Mesenchymal stem cell (in vitro differentiated cells and primary cell): Measurements from ENCODE around the gene INPP5A.

Source experiments
- DNase-seq: peaks from one replicate; pipeline ENCODE4 v3.0.0-alpha.2; 2013
- H2AFZ ChIP-seq: one replicate; pipeline ENCODE4 v1.6.1; 2013; ENCODE audit warnings: low read depth, mild to moderate bottlenecking, control low read depth, inconsistent platforms, low read length, moderate library complexity
- H2AK5ac ChIP-seq: 2 replicates; pipeline ENCODE4 v1.6.1; 2013; ENCODE audit warnings: low read length, moderate library complexity, mild to moderate bottlenecking, inconsistent platforms; ENCODE audit not compliant: severe bottlenecking
- H2BK120ac ChIP-seq: one replicate; pipeline ENCODE4 v1.6.1; 2013; ENCODE audit warnings: low read depth, mild to moderate bottlenecking, inconsistent platforms, low read length, moderate library complexity
- H2BK12ac ChIP-seq, 2 experiments: one replicate each; pipeline ENCODE4 v1.6.1; 2013; ENCODE audit warnings: inconsistent platforms in 2 of 2, low read length in 2 of 2, mild to moderate bottlenecking in 2 of 2, moderate library complexity in 2 of 2, control low read depth in 1 of 2
- H2BK15ac ChIP-seq: one replicate; pipeline ENCODE4 v1.6.1; 2013; ENCODE audit warnings: mild to moderate bottlenecking, low read depth, inconsistent platforms; ENCODE audit not compliant: poor library complexity, severe bottlenecking
- H2BK5ac ChIP-seq: 2 replicates; pipeline ENCODE4 v1.6.1; 2013; ENCODE audit warnings: low read depth, mild to moderate bottlenecking, low read length, control low read depth, inconsistent platforms; ENCODE audit not compliant: poor library complexity, severe bottlenecking
- H3K14ac ChIP-seq, 2 experiments: one replicate each; pipeline ENCODE4 v1.6.1; 2013; ENCODE audit warnings: inconsistent platforms in 2 of 2, low read length in 2 of 2, control low read depth in 1 of 2, mild to moderate bottlenecking in 1 of 2, moderate library complexity in 1 of 2
- H3K18ac ChIP-seq, 2 experiments: one replicate each; pipeline ENCODE4 v1.6.1; 2013; ENCODE audit warnings: inconsistent platforms in 2 of 2, low read length in 2 of 2, control low read depth in 1 of 2, low read depth in 1 of 2, mild to moderate bottlenecking in 1 of 2
- H3K23ac ChIP-seq, 2 experiments: one replicate each; pipeline ENCODE4 v1.6.1; 2013; ENCODE audit warnings: inconsistent platforms in 2 of 2, low read length in 2 of 2, mild to moderate bottlenecking in 2 of 2, moderate library complexity in 2 of 2, control low read depth in 1 of 2
- H3K27ac ChIP-seq: 2 replicates; pipeline ENCODE4 v1.5.1; 2013; ENCODE audit warnings: mild to moderate bottlenecking, moderate library complexity, low read length, control low read depth, inconsistent platforms; ENCODE audit not compliant: poor library complexity, severe bottlenecking
- H3K27me3 ChIP-seq, 2 experiments: 2 replicates each; pipeline versions ENCODE4 v1.6.1 to v1.7.0; 2013; ENCODE audit warnings: low read length in 2 of 2, mild to moderate bottlenecking in 2 of 2, moderate library complexity in 2 of 2, control low read depth in 1 of 2, inconsistent platforms in 1 of 2; ENCODE audit not compliant: control insufficient read depth in 1 of 2, insufficient read depth in 1 of 2
- H3K36me3 ChIP-seq, 2 experiments: 2 replicates each; pipeline versions ENCODE4 v1.6.1 to v1.7.0; 2013; ENCODE audit warnings: low read length in 2 of 2, control low read depth in 1 of 2, inconsistent platforms in 1 of 2, low read depth in 1 of 2, mild to moderate bottlenecking in 1 of 2; ENCODE audit not compliant: insufficient read depth in 2 of 2, control insufficient read depth in 1 of 2
- H3K4ac ChIP-seq, 2 experiments: one replicate each; pipeline ENCODE4 v1.6.1; 2013; ENCODE audit warnings: inconsistent platforms in 2 of 2, low read length in 2 of 2, mild to moderate bottlenecking in 2 of 2, moderate library complexity in 2 of 2, control low read depth in 1 of 2, low read depth in 1 of 2
- H3K4me1 ChIP-seq: 2 replicates; pipeline ENCODE4 v1.6.1; 2013; ENCODE audit warnings: low read depth, low read length, control low read depth; ENCODE audit not compliant: control insufficient read depth, insufficient read depth
- H3K4me2 ChIP-seq: 2 replicates; pipeline ENCODE4 v1.6.1; 2013; ENCODE audit warnings: low read length, mild to moderate bottlenecking, inconsistent platforms; ENCODE audit not compliant: poor library complexity, severe bottlenecking
- H3K4me3 ChIP-seq, 2 experiments: 2 replicates each; pipeline versions ENCODE4 v1.5.1 to v1.7.0; 2013; ENCODE audit warnings: low read length in 2 of 2, mild to moderate bottlenecking in 2 of 2, control low read depth in 1 of 2, low read depth in 1 of 2; ENCODE audit not compliant: insufficient read depth in 1 of 2
- H3K79me1 ChIP-seq: replicated peaks from 2 replicates; pipeline ENCODE4 v1.6.1; 2013; ENCODE audit warnings: mild to moderate bottlenecking, control low read depth, low read length, inconsistent platforms; ENCODE audit not compliant: poor library complexity, severe bottlenecking
- H3K9ac ChIP-seq: 2 replicates; pipeline ENCODE4 v1.7.0; 2013; ENCODE audit warnings: mild to moderate bottlenecking, low read length, moderate library complexity
- H3K9me3 ChIP-seq: 2 replicates; pipeline ENCODE4 v1.7.0; 2013; ENCODE audit warnings: mild to moderate bottlenecking, low read length; ENCODE audit not compliant: control insufficient read depth
- H4K8ac ChIP-seq: one replicate; pipeline ENCODE4 v1.6.1; 2013; ENCODE audit warnings: inconsistent platforms, mild to moderate bottlenecking, low read length, moderate library complexity
- H4K91ac ChIP-seq: one replicate; pipeline ENCODE4 v1.6.1; 2013; ENCODE audit warnings: mild to moderate bottlenecking, low read length, inconsistent platforms
- WGBS: methylation state at CpG from one replicate; pipeline ENCODE4 v1.1.7; 2013; ENCODE audit warnings: mixed read lengths; 5-methylcytosine and 5-hydroxymethylcytosine counted together

The INPP5A gene

DNA sequence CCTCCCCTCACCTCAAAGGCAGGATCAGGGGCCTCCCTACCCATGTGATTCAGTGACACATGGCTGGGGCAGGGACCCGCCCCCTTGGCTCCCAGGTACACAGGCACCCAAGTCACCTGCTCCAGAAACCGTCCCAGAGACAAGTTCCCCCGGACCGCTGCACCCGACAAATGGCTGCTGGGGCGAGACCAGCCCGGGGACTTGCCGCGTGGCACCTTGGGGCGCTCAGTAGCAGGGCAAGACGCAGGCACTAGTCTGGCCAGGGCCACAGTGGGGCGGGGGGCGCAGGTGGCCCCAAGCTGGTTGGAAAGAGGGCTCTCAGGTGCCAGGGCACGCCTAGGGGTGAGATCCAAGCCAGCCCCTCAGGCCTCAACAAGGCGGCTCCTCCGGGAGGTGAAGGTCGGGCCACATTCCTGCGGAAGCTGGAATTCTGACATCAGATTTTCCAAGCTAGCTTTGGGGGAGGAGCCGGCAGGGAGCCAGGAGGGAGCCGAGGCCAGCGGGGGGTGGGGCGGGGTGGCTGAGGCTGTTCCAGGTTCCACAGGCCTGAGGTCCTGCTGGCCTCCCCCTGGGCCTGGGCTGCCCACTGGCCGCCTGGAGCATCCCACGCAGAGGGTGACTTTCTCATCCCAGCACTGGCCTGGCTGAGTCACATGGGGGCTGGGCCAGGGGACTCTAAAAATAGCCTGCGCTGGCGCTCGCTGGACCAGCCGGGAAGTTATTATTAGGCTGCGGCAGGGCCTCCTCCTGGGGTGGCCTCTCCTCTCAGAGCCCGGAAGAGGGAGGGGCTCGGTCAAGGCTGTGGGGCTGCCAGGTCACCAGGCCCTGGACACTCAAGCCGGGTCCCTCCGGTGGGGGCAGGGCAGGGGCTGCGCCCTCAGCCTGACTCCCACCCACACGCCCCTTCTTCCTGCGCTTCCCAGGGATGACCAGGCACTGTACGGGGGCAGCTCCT lies 20.5 kb upstream of the INPP5A start:
- H3K4ac ChIP-seq, result peak overlapping the region; percentile 85 to 93
- peak overlapping the region; percentile 65 to 99 for H2BK12ac ChIP-seq
- peak overlapping the region; percentile 92 for H4K8ac ChIP-seq
- H4K91ac ChIP-seq, result peak overlapping the region; percentile 98
- H3K4me2 ChIP-seq, result peak overlapping the region; percentile 54
- H3K27ac ChIP-seq, result no peak overlapping the region
- WGBS, result 16% methylated on average over 37 of the region's 37 CpGs
- H2BK15ac ChIP-seq, result peak overlapping the region; percentile 94
- no peak overlapping the region for H2BK5ac ChIP-seq
- DNase-seq, result peak; percentile 98
- H3K36me3 ChIP-seq, result no peaks in the 10 kb centered on the region
- H2BK120ac ChIP-seq, result peak overlapping the region; percentile 93
- H2AK5ac ChIP-seq, result no peak overlapping the region
- H3K9ac ChIP-seq, result peak overlapping the region; percentile 80
- H3K27me3 ChIP-seq, result peaks cover 0 to 3% of the 10 kb centered on the region in 2 experiments
- H3K23ac ChIP-seq, result peak overlapping the region in 1 of 2 experiments; percentile 74
- peak overlapping the region; percentile 29 for H2AFZ ChIP-seq
- peak overlapping the region in 1 of 2 experiments; percentile 50 for H3K4me3 ChIP-seq
- no peaks in the 10 kb centered on the region for H3K79me1 ChIP-seq
- peaks cover 7% of the 10 kb centered on the region for H3K9me3 ChIP-seq
- peaks cover 45% of the 10 kb centered on the region for H3K4me1 ChIP-seq
- peak overlapping the region in 1 of 2 experiments; percentile 68 for H3K14ac ChIP-seq
- H3K18ac ChIP-seq, result peak overlapping the region; percentile 86 to 100

DNA sequence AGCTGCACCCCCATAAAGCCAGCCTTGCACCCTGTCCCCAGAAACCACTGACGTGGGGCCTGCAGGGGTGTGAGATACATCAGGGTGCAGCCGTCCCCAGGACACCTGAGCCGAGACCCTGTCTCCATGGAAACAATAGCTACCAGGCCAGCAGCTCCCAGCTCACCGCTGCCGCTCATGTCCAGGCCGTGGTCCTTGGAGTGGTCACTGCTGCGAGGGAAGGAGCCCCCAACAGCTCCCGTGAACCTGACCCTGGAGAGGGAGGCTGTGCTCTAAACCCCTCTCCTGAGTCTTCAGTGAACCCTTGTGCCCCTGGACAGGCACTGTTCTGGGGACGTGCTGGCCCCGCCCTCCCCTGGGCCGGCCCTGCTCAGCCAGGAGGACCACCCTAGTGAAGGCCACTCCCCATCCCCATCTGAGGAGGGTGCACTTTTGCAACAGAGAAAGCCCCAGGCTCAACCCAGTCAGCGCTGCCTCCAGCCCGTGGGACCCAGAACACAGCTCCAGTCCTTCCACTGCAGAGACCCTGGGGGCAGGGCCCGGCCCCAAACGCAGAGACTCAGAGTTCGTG lies 19.6 kb upstream of the INPP5A start:
- Histone ChIP-seq H3K4me3 (peak overlapping the region in 1 of 2 experiments; percentile 37), H3K23ac (peak overlapping the region in 1 of 2 experiments; percentile 46), H2BK120ac (peak overlapping the region; percentile 88), H3K18ac (peak overlapping the region; percentile 83 to 88), H3K36me3 (no peaks in the 10 kb centered on the region), H2BK12ac (peak overlapping the region; percentile 86 to 99), H4K91ac (peak overlapping the region; percentile 79), H2BK15ac (peak overlapping the region; percentile 85), H2BK5ac (no peak overlapping the region), H3K14ac (peak overlapping the region in 1 of 2 experiments; percentile 50), H2AK5ac (no peak overlapping the region), H4K8ac (peak overlapping the region; percentile 83), H3K27me3 (peaks cover 3 to 10% of the 10 kb centered on the region in 2 experiments), H3K4me1 (peaks cover 45% of the 10 kb centered on the region), H3K4ac (peak overlapping the region; percentile 61 to 93), H3K9ac (peak overlapping the region; percentile 80), H3K4me2 (no peak overlapping the region), H3K27ac (no peak overlapping the region), H2AFZ (peak overlapping the region; percentile 29), H3K9me3 (peaks cover 4% of the 10 kb centered on the region), H3K79me1 (no peaks in the 10 kb centered on the region)
- 27% methylated on average over 13 of the region's 16 CpGs for WGBS
- DNase-seq, result peak; percentile 33

DNA sequence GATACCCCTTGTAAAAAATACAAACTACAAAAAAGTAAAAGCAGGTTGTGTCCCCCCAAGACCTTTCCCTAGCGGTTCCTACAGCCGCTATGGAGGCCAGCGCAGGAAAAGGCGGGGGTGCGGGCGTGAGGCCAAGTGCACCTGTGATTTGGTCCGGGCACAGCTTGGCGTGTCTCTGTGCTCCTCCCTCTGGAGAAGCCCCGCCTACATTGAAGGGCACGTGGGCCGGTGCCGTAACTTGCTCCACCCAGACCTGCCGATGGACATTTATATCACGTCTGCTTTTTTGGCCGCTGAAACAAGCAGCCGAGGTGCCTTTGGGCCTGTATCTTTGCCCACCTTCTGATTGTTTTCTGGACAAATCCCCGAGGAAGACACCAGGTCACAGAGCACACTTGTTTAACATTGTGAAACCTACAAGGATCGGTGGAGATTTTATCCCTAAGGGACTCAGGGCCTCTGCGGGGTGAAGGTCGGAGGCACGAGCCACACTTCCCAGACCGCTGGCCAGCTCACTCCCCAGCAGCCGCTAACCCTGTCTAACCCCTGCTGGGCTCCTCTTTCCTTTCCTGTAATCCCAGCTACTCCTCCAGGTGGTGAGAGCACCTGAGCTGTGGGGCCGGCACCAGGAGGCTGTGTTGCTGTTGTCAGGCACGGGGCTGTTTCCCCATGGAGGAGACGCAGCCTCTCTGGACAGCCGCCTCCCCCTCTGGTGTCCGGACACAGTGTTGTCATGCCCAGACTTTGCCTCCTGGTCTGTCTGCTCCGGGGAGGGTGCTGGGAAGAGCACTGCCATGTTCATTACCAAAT lies 18.8 kb upstream of the INPP5A start:
- no peak overlapping the region for H3K27ac ChIP-seq
- H3K36me3 ChIP-seq, result no peaks in the 10 kb centered on the region
- H3K4ac ChIP-seq, result peak overlapping the region in 1 of 2 experiments; percentile 16
- H3K4me2 ChIP-seq, result peak overlapping the region; percentile 36
- no peak overlapping the region for H3K9ac ChIP-seq
- peaks cover under 1% of the 10 kb centered on the region for H3K9me3 ChIP-seq
- H4K8ac ChIP-seq, result peak overlapping the region; percentile 27
- peak overlapping the region; percentile 85 for H2BK15ac ChIP-seq
- H2BK5ac ChIP-seq, result no peak overlapping the region
- peaks cover 6 to 17% of the 10 kb centered on the region in 2 experiments for H3K27me3 ChIP-seq
- H2BK12ac ChIP-seq, result peak overlapping the region; percentile 12 to 86
- no peak overlapping the region for H2AK5ac ChIP-seq
- peak; percentile 55 for DNase-seq
- H3K14ac ChIP-seq, result no peak overlapping the region
- H2AFZ ChIP-seq, result no peak overlapping the region
- no peak overlapping the region for H3K23ac ChIP-seq
- H3K18ac ChIP-seq, result peak overlapping the region in 1 of 2 experiments; percentile 88
- peak overlapping the region; percentile 50 for H2BK120ac ChIP-seq
- H3K79me1 ChIP-seq, result no peaks in the 10 kb centered on the region
- WGBS, result 22% methylated on average over 29 of the region's 29 CpGs
- H4K91ac ChIP-seq, result no peak overlapping the region
- H3K4me1 ChIP-seq, result peaks cover 45% of the 10 kb centered on the region
- H3K4me3 ChIP-seq, result no peak overlapping the region
